Posterior vena cava (tissue), 2 donors: Measurements from ENCODE around the gene C20orf144. TPM values are rescaled to one million over a fixed set of nuclear protein-coding genes. Genes with fewer than 3 reads are reported as not detected.

ENCODE experiments used
- DNase-seq: peaks from one replicate; pipeline ENCODE4 v3.0.0-alpha.2; 2020; ENCODE audit warnings: low spot score
- intact Hi-C, 2 donors: fragments of 100-400 bp; cut with DNase I; formaldehyde crosslinking; loops; one replicate each; pipeline versions ENCODE4 v1.14.1 to v1.14.2; 2022 to 2023
- total RNA-seq, 2 donors: library from RNA; stranded (reverse); fragmentation: NEBNext Ultra II Directional; extraction: Animal tissue kit (Norgen Biotek cat#: 25700); gene quantifications; one replicate each; pipeline ENCODE4 v1.2.1, GENCODE V29; 2021
- donor health status: DM: yes; HTN: yes; CAD: no.
- donor health status: DM: yes; HTN: yes; CAD: no.

The C20orf144 gene
- total RNA-seq, 2 donors from 2014 or later: not detected

- intact Hi-C loops: no loop called here
These were observed 42.2 kb downstream of the C20orf144 start for GRCh38 chr20:33704197-33704924.

GRCh38 chr20:33707668-33708067, 45.5 kb downstream of the C20orf144 start:
- no peak for DNase-seq
- intact Hi-C loops: no loop called here

More at GRCh38 chr20:33704197-33704924, 42.2 kb downstream of the C20orf144 start:
- DNase-seq: no peak

DNA sequence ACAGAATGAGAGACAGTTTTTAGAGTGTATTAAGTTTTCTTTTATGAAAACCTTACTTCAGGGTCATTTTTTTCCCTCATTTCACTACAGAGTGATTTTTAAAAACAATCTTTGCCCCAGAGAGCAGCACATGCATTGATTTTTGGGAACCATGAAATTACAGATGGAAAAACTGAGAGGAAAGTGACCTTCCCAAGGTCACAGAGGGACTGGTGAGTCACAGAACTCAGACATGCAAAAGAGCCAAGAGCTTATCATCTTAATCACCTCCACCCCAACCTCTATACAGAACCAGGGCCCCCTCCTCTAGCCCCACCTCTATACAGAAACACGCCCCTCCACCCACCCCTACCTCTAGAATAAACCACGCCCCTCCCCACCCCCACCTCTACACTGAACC, 47.3 kb downstream of the C20orf144 start:
- no peak for DNase-seq
- intact Hi-C loops: no loop called here

DNA sequence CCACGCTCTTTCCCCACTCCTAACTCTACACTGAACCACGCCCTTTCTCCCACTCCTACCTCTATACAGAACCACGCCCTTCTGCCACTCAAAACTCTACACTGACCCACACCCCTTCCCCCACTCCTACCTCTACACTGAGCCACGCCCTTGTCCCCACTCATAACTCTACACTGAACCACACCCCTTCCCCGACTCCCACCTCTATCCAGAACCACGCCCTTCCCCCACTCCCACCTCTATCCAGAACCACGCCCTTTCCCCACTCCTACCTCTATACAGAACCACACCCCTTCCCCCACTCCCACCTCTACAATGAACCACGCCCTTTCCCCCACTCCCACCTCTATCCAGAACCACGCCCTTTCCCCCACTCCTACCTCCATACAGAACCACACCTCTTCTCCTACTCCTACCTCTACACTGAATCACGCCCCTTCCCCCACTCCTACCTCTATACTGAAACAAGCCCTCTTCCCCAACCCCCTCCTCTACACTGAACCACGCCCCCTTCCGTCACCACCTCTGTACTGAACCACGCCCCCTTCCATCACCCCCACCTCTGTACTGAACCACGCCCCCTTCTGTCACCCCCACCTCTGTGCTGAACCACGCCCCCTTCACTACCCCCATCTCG, 47.9 kb downstream of the C20orf144 start:
- intact Hi-C loops: no loop called here
- DNase-seq: no peak

DNA sequence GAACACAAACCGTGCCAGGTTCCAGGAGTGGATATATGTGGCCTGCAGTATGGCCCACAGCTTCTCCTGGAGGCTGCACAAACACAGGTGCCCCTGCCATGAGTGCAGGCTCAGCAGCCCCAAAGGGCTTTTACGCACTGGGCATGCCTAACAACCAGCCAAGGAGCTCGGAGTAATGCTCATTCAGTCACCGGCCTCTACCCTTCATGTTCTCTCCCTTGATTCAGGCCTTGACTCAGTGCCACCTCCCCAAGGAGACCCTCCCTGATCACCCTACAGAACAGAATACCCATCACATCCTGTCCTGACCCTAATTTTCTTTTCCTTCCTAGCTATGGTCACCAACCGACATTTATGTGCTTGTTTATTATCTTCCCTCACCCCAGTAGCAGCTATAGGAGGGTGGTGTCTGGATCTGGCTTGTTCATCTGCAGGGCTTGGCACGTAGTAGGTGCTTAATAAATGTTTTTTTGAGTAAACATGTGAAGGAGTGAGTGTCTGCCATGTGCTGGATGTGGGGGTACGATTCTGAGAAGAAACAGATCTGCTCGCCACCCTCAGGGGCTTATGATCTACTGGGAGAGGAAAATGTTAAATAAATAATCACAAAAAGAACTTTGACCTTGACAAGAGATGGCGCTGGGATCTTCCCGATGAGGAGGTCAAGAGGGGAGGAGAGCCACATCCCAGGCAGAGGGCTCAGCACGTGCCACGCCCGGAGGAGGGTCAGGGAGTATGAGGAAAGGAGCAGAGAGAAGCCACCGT, 48.7 kb downstream of the C20orf144 start:
- intact Hi-C loops: no loop called here
- DNase-seq: no peak

DNA sequence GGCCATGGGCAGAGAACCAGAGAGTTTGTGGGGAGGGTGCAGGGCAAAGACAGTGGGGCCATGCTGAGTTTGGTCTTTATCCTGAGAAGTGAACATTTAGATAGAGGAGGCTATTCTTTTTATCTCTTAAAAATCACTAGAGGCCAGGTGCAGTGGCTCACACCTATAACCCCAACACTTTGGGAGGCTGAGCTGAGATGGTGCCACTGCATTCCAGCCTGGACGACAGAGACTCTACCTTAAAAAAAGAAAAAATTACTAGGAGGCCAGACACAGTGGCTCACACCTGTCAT, 49.3 kb downstream of the C20orf144 start:
- DNase-seq: no peak
- intact Hi-C loops: no loop called here

Other genes starting within 250 kb of the C20orf144 start
- gene SNTA1, start 218.6 kb upstream of the C20orf144 start, total RNA-seq: 10 to 100 TPM; 40.1 to 44.7 TPM
- gene CBFA2T2, start 172.2 kb upstream of the C20orf144 start, total RNA-seq: 10 to 100 TPM; 11.0 to 12.0 TPM
- 1 to 10 TPM; 1.2 to 1.4 TPM for gene ACTL10, start 4.6 kb downstream of the C20orf144 start, total RNA-seq
- 10 to 100 TPM; 25.5 to 36.6 TPM for gene NECAB3, start 12.1 kb downstream of the C20orf144 start, total RNA-seq
- gene E2F1, start 24.1 kb downstream of the C20orf144 start, total RNA-seq: 1 to 10 TPM; 2.0 to 2.2 TPM
- 1 to 10 TPM; 5.2 to 9.0 TPM for gene PXMP4, start 58.0 kb downstream of the C20orf144 start, total RNA-seq
- 1 to 10 TPM; 1.8 to 2.0 TPM for gene ZNF341, start 69.7 kb downstream of the C20orf144 start, total RNA-seq
- 100 to 1,000 TPM in 1 of 2 donors, 10 to 100 TPM in 1; 79.2 to 104 TPM for gene CHMP4B, start 149.0 kb downstream of the C20orf144 start, total RNA-seq